ENCODE measurements around the gene SETD1A.
A peak's percentile ranks its signal among the peaks of the same experiment; 100 is the strongest.

Gene SETD1A

DNA sequence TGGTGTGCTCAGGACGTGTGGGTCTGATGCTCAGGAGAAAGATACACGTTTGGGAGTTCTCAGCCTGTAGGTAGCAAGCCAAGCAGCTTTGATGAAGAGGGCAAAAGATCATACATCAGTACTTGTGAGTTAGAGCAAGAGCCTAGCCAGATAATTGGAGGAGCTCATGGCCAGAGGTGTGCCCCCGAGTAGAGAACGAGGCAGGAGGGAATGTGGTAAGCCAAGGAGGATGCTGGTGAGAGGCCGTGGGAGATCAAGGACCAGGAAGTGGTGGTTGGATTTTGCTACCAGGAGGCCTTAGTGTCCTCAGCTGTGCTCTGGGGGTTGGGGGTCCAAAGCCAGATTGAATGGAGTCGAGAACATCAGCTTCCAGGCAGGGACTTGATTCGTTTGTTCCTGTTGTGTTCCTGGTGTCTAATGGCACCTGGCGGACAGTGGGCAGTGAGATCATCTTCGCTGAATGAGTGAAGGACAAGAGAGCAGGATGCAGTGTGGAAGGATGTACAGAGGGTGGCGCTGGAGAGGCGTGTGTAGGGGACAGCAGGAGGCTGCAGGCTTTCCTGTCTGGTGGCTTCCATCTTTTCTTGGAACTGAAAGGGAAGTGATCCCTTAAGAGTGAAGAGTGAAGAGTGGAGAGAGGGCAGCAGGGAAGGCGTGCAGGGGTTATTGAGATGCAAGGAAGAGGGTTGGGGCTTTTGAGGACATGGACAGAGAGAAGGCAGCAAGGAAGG is 22.6 kb upstream of the SETD1A start:
- TF ChIP-seq, protein P1, sequence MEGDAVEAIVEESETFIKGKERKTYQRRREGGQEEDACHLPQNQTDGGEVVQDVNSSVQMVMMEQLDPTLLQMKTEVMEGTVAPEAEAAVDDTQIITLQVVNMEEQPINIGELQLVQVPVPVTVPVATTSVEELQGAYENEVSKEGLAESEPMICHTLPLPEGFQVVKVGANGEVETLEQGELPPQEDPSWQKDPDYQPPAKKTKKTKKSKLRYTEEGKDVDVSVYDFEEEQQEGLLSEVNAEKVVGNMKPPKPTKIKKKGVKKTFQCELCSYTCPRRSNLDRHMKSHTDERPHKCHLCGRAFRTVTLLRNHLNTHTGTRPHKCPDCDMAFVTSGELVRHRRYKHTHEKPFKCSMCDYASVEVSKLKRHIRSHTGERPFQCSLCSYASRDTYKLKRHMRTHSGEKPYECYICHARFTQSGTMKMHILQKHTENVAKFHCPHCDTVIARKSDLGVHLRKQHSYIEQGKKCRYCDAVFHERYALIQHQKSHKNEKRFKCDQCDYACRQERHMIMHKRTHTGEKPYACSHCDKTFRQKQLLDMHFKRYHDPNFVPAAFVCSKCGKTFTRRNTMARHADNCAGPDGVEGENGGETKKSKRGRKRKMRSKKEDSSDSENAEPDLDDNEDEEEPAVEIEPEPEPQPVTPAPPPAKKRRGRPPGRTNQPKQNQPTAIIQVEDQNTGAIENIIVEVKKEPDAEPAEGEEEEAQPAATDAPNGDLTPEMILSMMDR (IDR thresholded peaks at IDR 0.05): no peak

DNA sequence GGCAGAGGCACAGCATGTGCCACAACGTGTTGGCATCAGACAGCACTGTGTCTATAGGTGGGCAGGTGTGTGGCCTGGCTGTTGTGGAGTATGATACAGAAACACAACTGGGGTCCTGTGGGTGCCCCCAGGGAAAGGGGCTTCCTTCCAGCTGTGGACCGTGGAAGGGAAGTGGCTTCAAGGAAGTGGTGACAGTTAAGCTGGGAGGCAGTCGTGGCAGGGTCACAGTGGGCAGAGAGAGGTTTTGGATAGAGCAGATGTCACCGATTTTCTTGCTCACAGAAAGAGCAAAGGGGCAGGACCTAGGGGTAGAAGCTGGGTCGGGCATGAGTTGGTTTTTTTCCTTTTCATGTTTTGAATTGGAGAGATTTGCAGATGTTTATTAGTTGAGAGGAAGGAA is 19.9 kb upstream of the SETD1A start:
- TF ChIP-seq, protein P1 (IDR thresholded peaks at IDR 0.05): no peak

DNA sequence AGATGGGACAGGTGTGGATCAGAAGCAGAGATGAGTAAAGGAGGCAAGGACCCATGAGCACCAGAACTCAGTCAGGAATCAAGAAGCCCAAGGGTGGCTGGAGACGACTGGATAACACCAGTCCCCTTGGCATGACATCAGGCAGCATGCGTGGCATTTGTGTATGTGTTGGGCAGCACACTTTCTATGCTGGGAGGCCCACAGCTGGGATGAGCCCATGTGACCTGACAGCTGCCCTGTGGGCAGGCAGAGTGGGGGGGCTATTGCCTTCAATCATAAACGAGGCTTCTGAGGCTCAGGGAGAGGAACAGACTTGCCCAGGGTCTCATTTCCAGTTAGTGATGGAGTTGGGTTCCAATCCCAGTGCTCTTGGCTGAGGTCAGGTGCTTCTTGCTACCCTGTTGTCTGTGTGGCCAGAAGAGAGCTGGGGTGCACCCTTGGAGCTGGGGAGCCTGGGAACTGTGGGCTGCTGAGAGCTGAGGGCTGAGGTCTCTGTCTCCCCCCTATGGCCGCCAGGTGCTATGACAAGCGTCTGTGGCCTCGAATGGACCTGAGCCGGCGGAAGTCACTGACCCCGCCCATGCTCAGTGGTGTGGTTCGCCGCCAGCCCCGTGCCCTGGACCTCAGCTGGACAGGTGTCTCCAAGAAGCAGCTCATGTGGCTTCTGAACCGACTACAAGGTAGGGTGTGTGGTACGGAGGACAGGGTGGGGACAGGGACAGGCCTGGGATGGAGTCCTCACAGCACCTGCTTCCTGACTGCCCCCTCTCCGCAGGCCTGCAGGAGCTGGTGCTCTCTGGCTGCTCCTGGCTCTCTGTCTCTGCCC is 15.7 kb upstream of the SETD1A start:
- TF ChIP-seq, protein P1 (IDR thresholded peaks at IDR 0.05): peak; percentile 85

DNA sequence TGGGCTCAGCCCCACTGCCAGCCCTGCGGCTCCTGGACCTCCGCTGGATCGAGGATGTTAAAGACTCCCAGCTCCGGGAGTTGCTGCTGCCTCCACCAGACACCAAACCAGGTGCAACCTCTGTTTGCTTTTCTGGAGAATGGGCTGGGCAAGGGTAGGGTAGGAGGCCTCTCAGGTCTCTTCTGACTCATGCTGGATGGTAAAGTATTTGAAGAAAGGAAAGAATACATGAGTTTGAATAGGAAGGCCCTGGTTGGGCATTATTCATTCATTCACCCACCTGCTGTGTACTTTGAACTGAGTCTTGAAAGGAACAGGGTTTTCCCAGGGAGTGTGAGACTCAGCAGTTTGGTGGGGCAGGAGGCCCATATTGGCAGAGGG is 15.1 kb upstream of the SETD1A start:
- TF ChIP-seq, protein P1 (IDR thresholded peaks at IDR 0.05): no peak

DNA sequence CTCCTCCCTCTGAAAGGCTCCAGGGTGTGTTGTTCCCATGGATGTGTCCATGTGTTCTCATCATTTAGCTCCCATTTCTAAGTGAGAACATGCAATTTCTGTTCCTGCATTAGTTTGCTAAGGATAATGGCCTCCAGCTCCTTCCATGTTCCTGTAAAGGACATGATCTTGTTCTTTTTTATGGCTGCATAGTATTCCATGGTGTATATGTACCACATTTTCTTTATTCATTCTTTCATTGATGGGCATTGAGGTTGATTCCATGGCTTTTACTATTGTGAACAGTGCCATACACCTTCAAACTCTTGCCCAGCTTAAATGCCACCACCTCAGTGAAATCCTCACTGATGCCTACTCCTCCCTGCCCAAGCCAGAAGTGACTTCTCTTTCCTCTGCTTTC is 13.2 kb upstream of the SETD1A start:
- TF ChIP-seq, protein P1 (IDR thresholded peaks at IDR 0.05): no peak

DNA sequence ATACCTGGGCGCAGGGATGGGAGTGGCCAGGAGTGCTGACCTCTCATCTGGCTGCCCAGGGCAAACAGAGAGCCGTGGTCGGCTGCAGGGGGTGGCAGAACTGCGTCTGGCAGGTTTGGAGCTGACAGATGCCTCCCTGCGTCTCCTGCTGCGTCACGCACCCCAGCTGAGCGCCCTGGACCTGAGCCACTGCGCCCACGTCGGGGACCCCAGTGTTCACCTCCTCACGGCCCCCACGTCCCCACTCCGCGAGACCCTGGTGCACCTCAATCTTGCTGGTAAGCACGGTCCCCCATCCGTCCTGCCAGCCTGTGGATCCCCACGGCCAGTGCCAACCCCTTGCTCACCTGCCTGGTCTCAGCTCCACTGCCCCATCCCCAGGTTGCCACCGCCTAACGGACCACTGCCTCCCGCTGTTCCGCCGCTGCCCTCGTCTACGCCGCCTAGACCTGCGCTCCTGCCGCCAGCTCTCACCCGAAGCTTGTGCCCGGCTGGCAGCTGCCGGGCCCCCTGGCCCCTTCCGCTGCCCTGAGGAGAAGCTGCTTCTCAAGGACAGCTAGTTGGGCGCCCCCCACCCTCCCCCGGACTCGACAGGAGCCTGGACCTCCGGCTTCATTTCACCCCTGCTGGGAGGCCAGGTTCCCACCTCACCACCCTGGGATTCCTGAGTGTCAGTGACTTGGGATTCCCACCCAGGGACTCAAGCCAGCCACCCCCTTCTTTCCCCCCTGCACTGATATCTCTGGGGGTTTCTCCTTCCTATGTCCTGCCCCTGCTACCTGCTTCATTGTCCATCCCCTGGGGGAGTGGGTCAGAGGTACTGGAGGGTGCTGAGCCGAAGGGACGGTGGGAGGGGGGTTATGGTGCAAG is 10.6 kb upstream of the SETD1A start:
- TF ChIP-seq, protein P1 (IDR thresholded peaks at IDR 0.05): no peak

DNA sequence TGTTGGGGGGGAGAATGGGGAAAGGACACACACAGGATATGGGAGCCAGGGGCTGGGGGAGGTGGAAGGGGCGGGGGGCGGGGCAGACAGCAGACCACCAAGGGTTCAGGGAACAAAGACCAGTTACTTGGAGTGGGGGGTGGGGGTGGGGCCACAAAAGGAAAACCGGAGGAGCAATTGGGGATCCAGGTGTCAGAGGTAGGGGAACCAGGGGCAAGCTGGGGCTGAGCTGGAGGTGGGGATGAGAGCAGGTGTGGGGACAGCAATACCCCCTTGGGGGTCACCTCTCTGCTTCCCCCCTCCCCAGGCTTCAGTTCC is 10.1 kb upstream of the SETD1A start:
- TF ChIP-seq, protein P1 (IDR thresholded peaks at IDR 0.05): no peak
